ENCODE data around the gene SH2D3C. TPM values are rescaled to one million over a fixed set of nuclear protein-coding genes. Genes with fewer than 3 reads are reported as not detected.

SH2D3C gene, protein sequence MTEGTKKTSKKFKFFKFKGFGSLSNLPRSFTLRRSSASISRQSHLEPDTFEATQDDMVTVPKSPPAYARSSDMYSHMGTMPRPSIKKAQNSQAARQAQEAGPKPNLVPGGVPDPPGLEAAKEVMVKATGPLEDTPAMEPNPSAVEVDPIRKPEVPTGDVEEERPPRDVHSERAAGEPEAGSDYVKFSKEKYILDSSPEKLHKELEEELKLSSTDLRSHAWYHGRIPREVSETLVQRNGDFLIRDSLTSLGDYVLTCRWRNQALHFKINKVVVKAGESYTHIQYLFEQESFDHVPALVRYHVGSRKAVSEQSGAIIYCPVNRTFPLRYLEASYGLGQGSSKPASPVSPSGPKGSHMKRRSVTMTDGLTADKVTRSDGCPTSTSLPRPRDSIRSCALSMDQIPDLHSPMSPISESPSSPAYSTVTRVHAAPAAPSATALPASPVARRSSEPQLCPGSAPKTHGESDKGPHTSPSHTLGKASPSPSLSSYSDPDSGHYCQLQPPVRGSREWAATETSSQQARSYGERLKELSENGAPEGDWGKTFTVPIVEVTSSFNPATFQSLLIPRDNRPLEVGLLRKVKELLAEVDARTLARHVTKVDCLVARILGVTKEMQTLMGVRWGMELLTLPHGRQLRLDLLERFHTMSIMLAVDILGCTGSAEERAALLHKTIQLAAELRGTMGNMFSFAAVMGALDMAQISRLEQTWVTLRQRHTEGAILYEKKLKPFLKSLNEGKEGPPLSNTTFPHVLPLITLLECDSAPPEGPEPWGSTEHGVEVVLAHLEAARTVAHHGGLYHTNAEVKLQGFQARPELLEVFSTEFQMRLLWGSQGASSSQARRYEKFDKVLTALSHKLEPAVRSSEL
- total RNA-seq (39.3 TPM), polyA plus RNA-seq (10 to 100 TPM; 17.7 to 30.5 (median 21.1) TPM)

DNA sequence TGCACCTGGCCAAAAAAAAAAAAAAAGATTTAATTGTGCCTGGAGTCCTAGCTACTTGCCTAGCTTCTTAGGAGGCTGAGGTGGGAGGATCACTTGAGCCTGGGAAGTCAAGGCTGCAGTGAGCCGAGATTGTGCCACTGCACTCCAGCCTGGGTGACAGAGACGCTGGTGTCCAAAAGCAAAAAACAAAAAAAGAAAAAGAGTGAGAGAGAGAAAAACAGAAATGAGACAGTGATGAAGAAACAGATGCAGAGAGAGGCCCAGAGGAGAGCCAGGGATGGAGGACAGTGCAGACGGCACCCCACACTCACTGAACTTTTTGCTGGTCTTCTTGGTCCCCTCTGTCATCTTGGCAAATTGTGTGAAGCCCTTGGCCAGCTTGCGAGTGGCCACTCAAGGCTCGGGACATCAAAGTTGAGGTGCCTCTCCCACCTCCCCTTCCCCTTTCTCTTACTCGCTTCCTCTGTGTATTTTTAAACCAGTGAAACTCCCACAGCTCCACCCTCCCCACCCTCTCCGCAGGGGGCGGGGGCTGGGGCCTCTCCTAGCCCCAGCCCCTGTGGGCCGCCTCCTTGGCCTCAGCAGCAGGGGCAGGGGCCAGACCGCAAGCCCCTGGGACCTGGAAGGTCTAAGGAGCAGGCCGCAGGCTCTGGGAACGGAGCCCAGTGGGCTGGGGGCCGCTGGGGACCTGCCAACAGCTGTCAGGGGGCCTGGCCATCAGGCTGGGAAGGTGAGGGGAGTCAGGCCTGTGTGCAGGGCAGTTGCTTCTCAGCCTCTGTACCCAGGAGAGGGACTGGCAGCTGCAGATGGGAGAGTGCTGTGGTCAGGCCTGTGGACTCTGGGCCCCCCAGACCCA is at the start of gene SH2D3C:
Gene SH2D3C (minus strand): TSS at position 387 of the 856 bp plus-strand sequence. CDS start 39 bp downstream, at position 348.
- Histone ChIP-seq H3K9me3 (ENCODE audit: control insufficient read depth in 2 of 2, low read length in 2 of 2) (no peaks in the 10 kb centered on the region), H3K4me1 (ENCODE audit: control insufficient read depth, insufficient read depth, low read length, poor library complexity, severe bottlenecking) (peaks cover 83% of the 10 kb centered on the region), H3K27ac (ENCODE audit: insufficient read depth, low read length, poor library complexity, severe bottlenecking) (peak within 1 kb of the TSS; percentile 90), H3K27me3 (ENCODE audit: control insufficient read depth, insufficient read depth, low read length) (no peaks in the 10 kb centered on the region), H3K4me3 (ENCODE audit: low read depth, low read length) (peak within 1 kb of the TSS; percentile 94), H3K36me3 (ENCODE audit: control insufficient read depth, insufficient read depth, low read length) (peaks cover 12% of the 10 kb centered on the region)
- peak within 1 kb of the TSS; percentile 96 to 100 (median 98) for H3K4me3 Mint-ChIP-seq
- DNase-seq (peak in 2 of 3 donors; percentile 33 to 55), ATAC-seq (ENCODE audit: low read depth in 2 of 2) (peak; percentile 31 to 32)
- peaks cover 6% of the 10 kb centered on the region for H3K36me3 Mint-ChIP-seq
- peak within 1 kb of the TSS; percentile 93 to 98 (median 95) for H3K27ac Mint-ChIP-seq
- H3K9me3 Mint-ChIP-seq = no peaks in the 10 kb centered on the region
- H3K27me3 Mint-ChIP-seq = no peaks in the 10 kb centered on the region
- peaks cover 13 to 67% (median 37%) of the 10 kb centered on the region in 4 donors for H3K4me1 Mint-ChIP-seq

DNA sequence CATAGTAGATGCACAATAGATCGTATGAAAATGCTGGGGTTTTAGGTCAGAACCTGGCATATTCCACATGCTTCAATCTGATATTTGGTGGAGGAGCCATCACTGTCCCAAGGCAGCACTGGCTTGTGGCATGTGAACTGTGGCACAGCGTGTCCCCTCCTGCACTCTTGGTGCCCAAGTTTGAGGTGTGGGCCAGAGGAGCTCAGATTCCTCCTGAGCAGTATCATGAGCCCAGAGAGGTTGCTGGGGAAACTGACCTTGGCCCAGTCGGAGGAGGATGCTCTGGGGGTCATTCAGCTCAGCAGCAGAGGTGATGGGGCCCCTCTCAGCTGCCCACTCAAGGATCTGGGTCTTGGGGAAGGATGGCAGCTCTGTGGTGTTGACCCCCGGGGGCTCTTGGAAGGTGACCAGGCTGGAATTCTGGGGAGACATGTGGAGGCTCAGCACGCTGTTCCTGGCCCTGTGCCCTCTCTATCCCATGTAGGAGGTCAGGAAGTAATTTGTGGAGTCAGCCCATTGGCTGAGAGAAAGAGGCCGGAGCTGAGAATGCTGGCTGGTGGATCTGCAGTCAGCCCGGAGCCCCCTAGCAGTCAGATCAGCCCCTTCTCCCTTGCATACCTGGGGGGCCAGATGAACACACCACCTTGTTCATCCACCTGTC is 47.9 kb upstream of the SH2D3C start:
- no peak for ATAC-seq (ENCODE audit: low read depth in 2 of 2)
- H3K9me3 ChIP-seq (ENCODE audit: control insufficient read depth in 2 of 2, low read length in 2 of 2) = no peaks in the 10 kb centered on the region
- H3K4me3 ChIP-seq (ENCODE audit: low read depth, low read length) = no peak overlapping the region
- Mint-ChIP-seq H3K27ac (peak overlapping the region in 1 of 3 donors; percentile 51), H3K9me3 (no peaks in the 10 kb centered on the region), H3K4me1 (peaks cover 0 to 4% (median 0%) of the 10 kb centered on the region in 4 donors), H3K36me3 (no peaks in the 10 kb centered on the region), H3K4me3 (no peak overlapping the region), H3K27me3 (peaks cover 5% of the 10 kb centered on the region)
- no peak for DNase-seq
- H3K36me3 ChIP-seq (ENCODE audit: control insufficient read depth, insufficient read depth, low read length) = no peaks in the 10 kb centered on the region
- no peak overlapping the region for H3K27ac ChIP-seq (ENCODE audit: insufficient read depth, low read length, poor library complexity, severe bottlenecking)
- H3K27me3 ChIP-seq (ENCODE audit: control insufficient read depth, insufficient read depth, low read length) = no peaks in the 10 kb centered on the region
- no peaks in the 10 kb centered on the region for H3K4me1 ChIP-seq (ENCODE audit: control insufficient read depth, insufficient read depth, low read length, poor library complexity, severe bottlenecking)

DNA sequence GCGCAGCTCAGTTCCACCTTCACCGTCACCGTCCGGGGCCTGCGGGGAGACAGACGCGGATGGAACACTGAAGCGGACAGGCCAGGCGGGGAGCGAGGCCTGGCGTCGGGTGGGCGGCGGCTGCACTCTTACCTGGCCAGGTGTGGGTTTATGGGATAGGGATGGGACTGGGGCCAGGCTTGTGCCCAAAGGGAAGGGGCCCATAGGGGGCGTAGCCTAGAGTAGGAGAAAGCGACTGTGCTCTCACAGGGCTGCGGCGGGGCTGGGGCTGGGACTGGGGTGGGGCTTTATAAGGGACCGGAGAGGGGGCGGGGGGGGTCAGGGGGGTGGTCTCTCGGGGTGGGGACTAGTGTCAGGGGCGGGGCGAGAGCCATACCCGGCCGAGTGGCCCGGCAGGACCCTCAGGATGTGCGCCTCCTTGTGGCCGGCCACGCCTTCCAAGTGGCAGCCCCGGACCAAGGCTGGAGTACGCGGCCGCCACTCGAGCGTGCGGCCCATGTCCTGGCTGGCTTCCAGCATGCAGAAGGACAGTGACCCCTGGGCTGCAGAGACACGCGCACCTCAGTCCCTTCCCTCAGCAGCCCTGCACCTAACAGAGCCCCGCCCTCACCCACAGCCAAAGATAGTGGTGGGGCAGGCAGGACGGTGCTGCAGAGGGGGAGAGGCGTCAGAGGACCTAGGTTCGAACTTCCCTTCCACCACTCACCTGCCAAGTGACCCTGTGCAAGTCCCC is 47.0 kb upstream of the SH2D3C start:
- Histone ChIP-seq H3K36me3 (ENCODE audit: control insufficient read depth, insufficient read depth, low read length) (no peaks in the 10 kb centered on the region), H3K4me3 (ENCODE audit: low read depth, low read length) (no peak overlapping the region), H3K27ac (ENCODE audit: insufficient read depth, low read length, poor library complexity, severe bottlenecking) (no peak overlapping the region), H3K9me3 (ENCODE audit: control insufficient read depth in 2 of 2, low read length in 2 of 2) (no peaks in the 10 kb centered on the region), H3K4me1 (ENCODE audit: control insufficient read depth, insufficient read depth, low read length, poor library complexity, severe bottlenecking) (no peaks in the 10 kb centered on the region), H3K27me3 (ENCODE audit: control insufficient read depth, insufficient read depth, low read length) (no peaks in the 10 kb centered on the region)
- H3K27me3 Mint-ChIP-seq = peaks cover 5% of the 10 kb centered on the region
- no peak overlapping the region for H3K4me3 Mint-ChIP-seq
- H3K36me3 Mint-ChIP-seq = no peaks in the 10 kb centered on the region
- no peak for ATAC-seq (ENCODE audit: low read depth in 2 of 2)
- H3K27ac Mint-ChIP-seq = peak overlapping the region in 1 of 3 donors; percentile 21
- no peaks in the 10 kb centered on the region for H3K4me1 Mint-ChIP-seq
- DNase-seq = no peak
- no peaks in the 10 kb centered on the region for H3K9me3 Mint-ChIP-seq

DNA sequence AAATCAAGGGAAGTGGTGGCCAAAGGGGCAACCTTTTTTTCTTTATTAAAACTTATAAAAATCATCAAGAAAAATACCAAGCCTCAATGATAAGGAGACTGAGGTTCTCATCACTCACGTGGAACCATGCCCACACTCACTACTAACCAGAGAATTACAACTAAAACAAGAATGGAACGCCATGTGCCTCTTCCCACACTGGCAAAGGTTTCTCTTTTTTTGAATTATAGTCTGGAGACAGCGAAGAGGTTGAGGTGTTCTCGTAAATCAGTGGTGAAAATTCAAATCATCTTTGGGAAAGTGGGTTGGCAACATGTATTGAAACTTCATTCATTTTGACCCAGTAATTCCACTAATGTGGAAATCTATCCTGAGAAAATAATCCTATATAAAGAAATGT is 43.6 kb upstream of the SH2D3C start:
- no peak overlapping the region for H3K27ac Mint-ChIP-seq
- peaks cover 0 to 4% (median 1%) of the 10 kb centered on the region in 4 donors for H3K4me1 Mint-ChIP-seq
- H3K27me3 Mint-ChIP-seq = no peaks in the 10 kb centered on the region
- ATAC-seq (ENCODE audit: low read depth in 2 of 2) (no peak), DNase-seq (no peak)
- Histone ChIP-seq H3K4me3 (ENCODE audit: low read depth, low read length) (no peak overlapping the region), H3K27me3 (ENCODE audit: control insufficient read depth, insufficient read depth, low read length) (no peaks in the 10 kb centered on the region), H3K27ac (ENCODE audit: insufficient read depth, low read length, poor library complexity, severe bottlenecking) (no peak overlapping the region), H3K36me3 (ENCODE audit: control insufficient read depth, insufficient read depth, low read length) (peaks cover 5% of the 10 kb centered on the region), H3K4me1 (ENCODE audit: control insufficient read depth, insufficient read depth, low read length, poor library complexity, severe bottlenecking) (no peaks in the 10 kb centered on the region), H3K9me3 (ENCODE audit: control insufficient read depth in 2 of 2, low read length in 2 of 2) (no peaks in the 10 kb centered on the region)
- no peaks in the 10 kb centered on the region for H3K9me3 Mint-ChIP-seq
- peaks cover 10% of the 10 kb centered on the region for H3K36me3 Mint-ChIP-seq
- no peak overlapping the region for H3K4me3 Mint-ChIP-seq

DNA sequence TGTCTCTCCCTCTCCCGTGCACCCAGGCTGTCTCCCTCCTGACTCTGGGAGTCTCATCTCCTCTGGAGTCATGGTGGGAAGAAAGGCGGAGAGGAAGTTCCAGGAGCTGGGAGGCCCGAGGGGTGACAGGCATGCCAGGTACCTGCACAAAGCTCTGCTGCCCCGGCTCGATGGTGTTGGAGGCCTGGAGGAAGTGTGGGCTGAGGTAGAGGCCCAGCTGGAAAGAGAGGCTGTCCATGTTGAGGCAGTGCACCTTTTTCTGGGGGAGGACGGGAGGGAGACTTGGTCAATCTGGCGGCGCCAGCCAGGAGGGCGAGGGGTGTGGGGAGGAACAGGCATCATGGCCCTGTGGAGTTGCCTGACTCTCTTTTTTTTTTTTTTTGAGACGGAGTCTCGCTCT is 40.1 kb upstream of the SH2D3C start:
- H3K36me3 ChIP-seq (ENCODE audit: control insufficient read depth, insufficient read depth, low read length) = peaks cover 20% of the 10 kb centered on the region
- peak overlapping the region in 1 of 4 donors; percentile 44 for H3K4me3 Mint-ChIP-seq
- H3K27ac Mint-ChIP-seq = peak overlapping the region in 1 of 3 donors; percentile 74
- DNase-seq = no peak
- H3K27ac ChIP-seq (ENCODE audit: insufficient read depth, low read length, poor library complexity, severe bottlenecking) = no peak overlapping the region
- no peaks in the 10 kb centered on the region for H3K4me1 ChIP-seq (ENCODE audit: control insufficient read depth, insufficient read depth, low read length, poor library complexity, severe bottlenecking)
- H3K9me3 Mint-ChIP-seq = no peaks in the 10 kb centered on the region
- no peaks in the 10 kb centered on the region for H3K27me3 Mint-ChIP-seq
- no peak for ATAC-seq (ENCODE audit: low read depth in 2 of 2)
- no peaks in the 10 kb centered on the region for H3K9me3 ChIP-seq (ENCODE audit: control insufficient read depth in 2 of 2, low read length in 2 of 2)
- no peak overlapping the region for H3K4me3 ChIP-seq (ENCODE audit: low read depth, low read length)
- no peaks in the 10 kb centered on the region for H3K27me3 ChIP-seq (ENCODE audit: control insufficient read depth, insufficient read depth, low read length)
- peaks cover 10% of the 10 kb centered on the region for H3K36me3 Mint-ChIP-seq
- H3K4me1 Mint-ChIP-seq = peaks cover 0 to 4% (median 1%) of the 10 kb centered on the region in 4 donors

DNA sequence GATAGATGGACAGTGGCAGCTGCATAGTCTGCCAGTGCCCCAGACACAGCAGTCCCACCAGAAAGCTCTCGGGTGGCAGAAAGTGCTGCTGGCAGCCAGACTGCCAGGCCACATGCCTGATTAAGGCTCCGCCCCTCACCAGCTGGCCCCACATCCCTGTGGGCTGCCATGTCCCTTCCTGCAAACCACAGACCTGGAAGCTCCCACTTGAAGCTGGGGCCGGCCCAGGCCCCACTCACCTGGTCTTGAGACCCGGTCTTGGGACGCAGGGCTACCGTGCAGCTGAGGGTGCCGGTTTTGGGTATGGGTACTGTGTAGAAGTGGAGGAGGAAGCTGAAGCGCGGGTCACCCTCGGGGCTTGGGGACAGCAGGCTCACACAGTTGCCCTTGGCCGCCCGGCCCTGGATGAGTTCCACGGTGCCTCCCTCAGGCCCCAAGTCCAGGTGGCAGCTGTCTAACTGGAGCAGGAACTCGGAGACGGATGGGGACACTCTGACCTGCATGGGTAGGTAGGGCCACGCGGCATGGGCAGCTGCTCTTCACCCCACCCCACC is 39.5 kb upstream of the SH2D3C start:
- Mint-ChIP-seq H3K27me3 (no peaks in the 10 kb centered on the region), H3K4me3 (peak overlapping the region in 1 of 4 donors; percentile 44), H3K27ac (peak overlapping the region in 1 of 3 donors; percentile 36), H3K36me3 (peaks cover 10% of the 10 kb centered on the region), H3K9me3 (no peaks in the 10 kb centered on the region), H3K4me1 (peaks cover 0 to 4% (median 1%) of the 10 kb centered on the region in 4 donors)
- ATAC-seq (ENCODE audit: low read depth in 2 of 2) (no peak), DNase-seq (no peak)
- H3K27me3 ChIP-seq (ENCODE audit: control insufficient read depth, insufficient read depth, low read length) = no peaks in the 10 kb centered on the region
- no peaks in the 10 kb centered on the region for H3K9me3 ChIP-seq (ENCODE audit: control insufficient read depth in 2 of 2, low read length in 2 of 2)
- H3K36me3 ChIP-seq (ENCODE audit: control insufficient read depth, insufficient read depth, low read length) = peaks cover 26% of the 10 kb centered on the region
- no peak overlapping the region for H3K4me3 ChIP-seq (ENCODE audit: low read depth, low read length)
- no peaks in the 10 kb centered on the region for H3K4me1 ChIP-seq (ENCODE audit: control insufficient read depth, insufficient read depth, low read length, poor library complexity, severe bottlenecking)
- H3K27ac ChIP-seq (ENCODE audit: insufficient read depth, low read length, poor library complexity, severe bottlenecking) = no peak overlapping the region

Data from CD4-positive, CD25-positive, alpha-beta regulatory T cell (primary cell).